ENCODE results near the gene TMUB1. TPM values are rescaled to one million over a fixed set of nuclear protein-coding genes. Genes with fewer than 3 reads are reported as not detected.
A peak's percentile ranks its signal among the peaks of the same experiment; 100 is the strongest.

TMUB1 gene
- total and polyA plus RNA-seq, 9 of the 15 experiments (the other 6 are each of a cell fraction or from before 2014, with no cell fraction given) = 0.14 to 241 (median 74.1) TPM

DNA sequence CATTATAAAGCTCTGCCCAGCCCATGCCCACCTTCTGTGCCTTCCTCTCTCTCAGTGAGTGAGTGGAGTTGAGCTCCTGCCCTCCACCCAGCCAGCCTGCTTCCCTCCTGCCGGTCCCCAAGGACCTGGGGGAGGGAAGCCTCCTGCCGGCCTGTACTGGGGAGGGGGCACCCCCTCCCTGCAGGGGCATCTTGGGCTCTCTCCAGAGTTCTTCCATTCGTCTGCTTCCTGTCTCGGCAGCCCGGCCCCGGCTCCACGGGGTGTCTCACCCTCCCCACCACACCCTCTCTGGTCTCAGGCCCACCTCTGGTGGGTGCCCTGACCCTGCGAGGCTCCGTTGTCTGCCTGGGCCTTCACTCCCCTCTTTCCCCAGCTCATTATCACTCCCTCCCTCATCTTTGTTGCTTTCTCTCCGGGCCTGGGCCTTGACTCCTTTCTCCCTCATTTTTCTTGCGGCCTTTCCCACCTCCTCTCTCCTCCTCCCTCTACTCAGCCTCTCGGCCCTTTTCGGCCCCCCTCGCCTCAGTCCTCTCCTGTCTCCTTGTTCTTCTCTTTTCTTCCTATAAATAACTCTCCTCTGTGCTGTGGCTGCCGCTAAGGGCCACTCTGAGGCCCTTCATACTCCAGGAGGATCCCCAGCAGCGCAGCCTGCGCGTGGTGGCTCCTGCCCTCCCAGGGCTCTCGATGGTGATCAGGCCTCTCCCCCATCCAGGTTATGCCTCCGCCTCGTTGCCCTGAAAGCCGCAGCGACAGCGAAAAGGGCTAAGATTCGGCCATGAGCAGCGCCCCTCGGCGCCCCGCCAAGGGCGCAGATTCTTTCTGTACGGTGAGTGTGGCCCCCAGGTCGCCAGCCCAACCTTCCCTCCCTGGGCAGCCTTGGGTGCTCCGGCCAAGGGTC, 21.8 kb downstream of the TMUB1 start (continued):
- TF ChIP-seq BRCA1 (IDR thresholded peaks at IDR 0.05) (no peak), BRCA1 (CRISPR knock-in tag; IDR thresholded peaks at IDR 0.05) (0 out of 2 replicates have a peak, but pooled peaks have one; percentile 84), ATF3 (IDR thresholded peaks at IDR 0.05) (no peak), ATF3 (CRISPR knock-in tag; conservative IDR thresholded peaks at IDR 0.05) (0 out of 2 replicates have a peak, but pooled peaks have one; percentile 53), ILK (tag; IDR thresholded peaks at IDR 0.05; ENCODE audit: borderline replicate concordance, low read depth) (no peak), BRF2 (IDR thresholded peaks at IDR 0.05; ENCODE audit: borderline replicate concordance, insufficient read depth, insufficient read length) (no peak), ZNF778 (CRISPR knock-in tag; IDR thresholded peaks at IDR 0.05) (no peak), EHMT2 (IDR thresholded peaks at IDR 0.05) (no peak), NBN (IDR thresholded peaks at IDR 0.05; ENCODE audit: low read depth) (peak; percentile 15; the same call in 1 of the 2 replicates), MIER1 (IDR thresholded peaks at IDR 0.05; ENCODE audit: low read depth) (no peak), ZSCAN32 (CRISPR knock-in tag; IDR thresholded peaks at IDR 0.05) (no peak), YY1 (IDR thresholded peaks at IDR 0.05; ENCODE audit: borderline replicate concordance in 1 of 3, control insufficient read depth in 1 of 3, extremely low read depth in 1 of 3, insufficient read depth in 3 of 3, insufficient read length in 1 of 3, insufficient replicate concordance in 2 of 3, low read depth in 1 of 3, low read length in 2 of 3) (peak in 1 of 3 experiments; percentile 8), LCOR (CRISPR knock-in tag; IDR thresholded peaks at IDR 0.05) (0 out of 2 replicates have a peak, but pooled peaks have one; percentile 25), DMBX1 (CRISPR knock-in tag; IDR thresholded peaks at IDR 0.05; ENCODE audit: borderline replicate concordance) (no peak), ARHGAP35 (IDR thresholded peaks at IDR 0.05; ENCODE audit: partially characterized antibody) (peak; percentile 67), BCOR (IDR thresholded peaks at IDR 0.05) (peak; percentile 33; the same call in 1 of the 2 replicates), HDAC1 (IDR thresholded peaks at IDR 0.05) (peak in 1 of 2 experiments; percentile 61; a peak in 1 of 4 replicates), KLF6 (CRISPR knock-in tag; IDR thresholded peaks at IDR 0.05; ENCODE audit: borderline replicate concordance) (no peak), SOX6 (IDR thresholded peaks at IDR 0.05) (no peak)
- TF ChIP-seq, protein P1, sequence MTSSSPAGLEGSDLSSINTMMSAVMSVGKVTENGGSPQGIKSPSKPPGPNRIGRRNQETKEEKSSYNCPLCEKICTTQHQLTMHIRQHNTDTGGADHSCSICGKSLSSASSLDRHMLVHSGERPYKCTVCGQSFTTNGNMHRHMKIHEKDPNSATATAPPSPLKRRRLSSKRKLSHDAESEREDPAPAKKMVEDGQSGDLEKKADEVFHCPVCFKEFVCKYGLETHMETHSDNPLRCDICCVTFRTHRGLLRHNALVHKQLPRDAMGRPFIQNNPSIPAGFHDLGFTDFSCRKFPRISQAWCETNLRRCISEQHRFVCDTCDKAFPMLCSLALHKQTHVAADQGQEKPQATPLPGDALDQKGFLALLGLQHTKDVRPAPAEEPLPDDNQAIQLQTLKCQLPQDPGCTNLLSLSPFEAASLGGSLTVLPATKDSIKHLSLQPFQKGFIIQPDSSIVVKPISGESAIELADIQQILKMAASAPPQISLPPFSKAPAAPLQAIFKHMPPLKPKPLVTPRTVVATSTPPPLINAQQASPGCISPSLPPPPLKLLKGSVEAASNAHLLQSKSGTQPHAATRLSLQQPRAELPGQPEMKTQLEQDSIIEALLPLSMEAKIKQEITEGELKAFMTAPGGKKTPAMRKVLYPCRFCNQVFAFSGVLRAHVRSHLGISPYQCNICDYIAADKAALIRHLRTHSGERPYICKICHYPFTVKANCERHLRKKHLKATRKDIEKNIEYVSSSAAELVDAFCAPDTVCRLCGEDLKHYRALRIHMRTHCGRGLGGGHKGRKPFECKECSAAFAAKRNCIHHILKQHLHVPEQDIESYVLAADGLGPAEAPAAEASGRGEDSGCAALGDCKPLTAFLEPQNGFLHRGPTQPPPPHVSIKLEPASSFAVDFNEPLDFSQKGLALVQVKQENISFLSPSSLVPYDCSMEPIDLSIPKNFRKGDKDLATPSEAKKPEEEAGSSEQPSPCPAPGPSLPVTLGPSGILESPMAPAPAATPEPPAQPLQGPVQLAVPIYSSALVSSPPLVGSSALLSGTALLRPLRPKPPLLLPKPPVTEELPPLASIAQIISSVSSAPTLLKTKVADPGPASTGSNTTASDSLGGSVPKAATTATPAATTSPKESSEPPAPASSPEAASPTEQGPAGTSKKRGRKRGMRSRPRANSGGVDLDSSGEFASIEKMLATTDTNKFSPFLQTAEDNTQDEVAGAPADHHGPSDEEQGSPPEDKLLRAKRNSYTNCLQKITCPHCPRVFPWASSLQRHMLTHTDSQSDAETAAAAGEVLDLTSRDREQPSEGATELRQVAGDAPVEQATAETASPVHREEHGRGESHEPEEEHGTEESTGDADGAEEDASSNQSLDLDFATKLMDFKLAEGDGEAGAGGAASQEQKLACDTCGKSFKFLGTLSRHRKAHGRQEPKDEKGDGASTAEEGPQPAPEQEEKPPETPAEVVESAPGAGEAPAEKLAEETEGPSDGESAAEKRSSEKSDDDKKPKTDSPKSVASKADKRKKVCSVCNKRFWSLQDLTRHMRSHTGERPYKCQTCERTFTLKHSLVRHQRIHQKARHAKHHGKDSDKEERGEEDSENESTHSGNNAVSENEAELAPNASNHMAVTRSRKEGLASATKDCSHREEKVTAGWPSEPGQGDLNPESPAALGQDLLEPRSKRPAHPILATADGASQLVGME (CRISPR knock-in tag; IDR thresholded peaks at IDR 0.05) = no peak

Measured in K562 (cell line).